GM10248 (cell line): ENCODE data around the gene IL20.

ENCODE experiments used
- CTCF ChIA-PET: fragments of 300-600 bp; sonication (Branson Sonifier 250); formaldehyde crosslinking; extraction: SDS; loops from one replicate; lab custom pipeline; 2021; ENCODE audit warnings: antibody characterized with exemption; lab: Yijun Ruan, JAX
- POLR2A ChIA-PET: fragments of 350-650 bp; sonication (Branson Sonifier 250); formaldehyde crosslinking; extraction: SDS; loops from one replicate; lab custom pipeline; 2020; ENCODE audit warnings: antibody characterized with exemption; lab: Yijun Ruan, JAX
- DNase-seq: peaks from one replicate; pipeline ENCODE4 v3.0.0; 2012; ENCODE audit errors: extremely low spot score
- TF ChIP-seq, protein P1 (sequence below): IDR thresholded peaks from 2 replicates; pipeline ENCODE4 v1.5.1; 2012; ENCODE audit warnings: mild to moderate bottlenecking, low read depth; ENCODE audit errors: extremely low read depth, missing control alignments, control extremely low read depth

Gene IL20

DNA sequence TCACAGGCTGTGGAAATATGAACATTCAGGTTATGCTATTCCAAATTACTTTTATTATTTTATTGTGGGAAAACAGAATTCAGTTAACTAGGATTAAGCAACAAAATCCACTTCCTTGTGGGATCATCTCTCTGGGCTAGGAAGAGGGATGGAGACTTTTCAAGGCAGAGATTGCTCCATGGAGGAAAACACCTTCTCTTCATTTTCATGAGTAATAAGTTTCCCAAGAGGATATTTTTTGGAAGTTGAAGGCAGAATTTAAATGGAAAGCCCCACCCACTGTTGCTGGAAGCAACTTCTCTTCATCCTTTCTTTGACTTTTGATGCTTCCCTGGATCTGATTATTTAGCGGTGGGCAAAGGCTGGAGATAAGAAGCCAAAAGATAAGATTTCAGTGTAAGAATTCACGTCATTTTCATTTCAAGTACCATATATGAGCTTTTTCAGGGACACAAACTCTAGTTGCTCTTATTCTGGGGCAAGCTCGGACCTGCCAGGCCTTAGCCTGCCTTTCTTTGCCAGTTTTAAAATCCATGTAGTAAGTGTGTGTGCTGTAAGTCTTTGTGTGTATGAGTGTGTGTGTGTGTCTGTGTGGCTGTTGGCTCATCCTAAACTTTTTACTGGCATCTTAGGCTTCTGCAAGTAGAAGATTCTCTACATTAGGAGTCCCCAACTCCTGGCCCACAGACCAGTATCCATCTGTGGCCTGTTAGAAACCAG lies 20.1 kb downstream of the IL20 start:
- POLR2A ChIA-PET = no interaction called here
- TF ChIP-seq, protein P1, sequence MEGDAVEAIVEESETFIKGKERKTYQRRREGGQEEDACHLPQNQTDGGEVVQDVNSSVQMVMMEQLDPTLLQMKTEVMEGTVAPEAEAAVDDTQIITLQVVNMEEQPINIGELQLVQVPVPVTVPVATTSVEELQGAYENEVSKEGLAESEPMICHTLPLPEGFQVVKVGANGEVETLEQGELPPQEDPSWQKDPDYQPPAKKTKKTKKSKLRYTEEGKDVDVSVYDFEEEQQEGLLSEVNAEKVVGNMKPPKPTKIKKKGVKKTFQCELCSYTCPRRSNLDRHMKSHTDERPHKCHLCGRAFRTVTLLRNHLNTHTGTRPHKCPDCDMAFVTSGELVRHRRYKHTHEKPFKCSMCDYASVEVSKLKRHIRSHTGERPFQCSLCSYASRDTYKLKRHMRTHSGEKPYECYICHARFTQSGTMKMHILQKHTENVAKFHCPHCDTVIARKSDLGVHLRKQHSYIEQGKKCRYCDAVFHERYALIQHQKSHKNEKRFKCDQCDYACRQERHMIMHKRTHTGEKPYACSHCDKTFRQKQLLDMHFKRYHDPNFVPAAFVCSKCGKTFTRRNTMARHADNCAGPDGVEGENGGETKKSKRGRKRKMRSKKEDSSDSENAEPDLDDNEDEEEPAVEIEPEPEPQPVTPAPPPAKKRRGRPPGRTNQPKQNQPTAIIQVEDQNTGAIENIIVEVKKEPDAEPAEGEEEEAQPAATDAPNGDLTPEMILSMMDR = no peak
- no peak for DNase-seq
- CTCF ChIA-PET = interaction anchor here (0.9 to 3.4 kb wide), 7 partner anchors 8 to 98 kb away, joined by 3 to 21 read pairs (median 5); partner anchors contain the start of genes FCMR and IL20

DNA sequence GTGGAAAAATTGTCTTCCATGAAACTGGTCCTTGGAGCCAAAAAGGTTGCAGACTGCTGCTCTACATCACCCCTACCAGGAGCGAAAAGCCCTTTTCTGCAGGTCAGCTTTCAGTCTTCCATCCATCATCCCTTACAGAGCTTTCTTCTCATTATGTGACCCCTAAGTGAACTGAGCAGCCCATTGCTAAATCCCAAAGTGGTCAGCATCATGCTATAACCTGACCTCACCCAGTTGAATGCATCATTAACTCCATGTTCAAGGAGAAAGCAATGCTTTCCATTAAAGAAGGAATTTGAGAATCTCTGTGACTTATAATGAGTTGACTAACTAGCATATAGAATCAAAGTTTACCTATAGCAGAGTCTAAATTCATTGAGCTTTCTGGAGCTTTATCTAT lies 21.4 kb downstream of the IL20 start:
- TF ChIP-seq, protein P1 = no peak
- ChIA-PET POLR2A (no interaction called here), CTCF (interaction anchor here (1.2 to 2.6 kb wide), 6 partner anchors 9 to 95 kb away, joined by 3 to 8 read pairs (median 4); no protein-coding TSS in a partner anchor)
- no peak for DNase-seq

DNA sequence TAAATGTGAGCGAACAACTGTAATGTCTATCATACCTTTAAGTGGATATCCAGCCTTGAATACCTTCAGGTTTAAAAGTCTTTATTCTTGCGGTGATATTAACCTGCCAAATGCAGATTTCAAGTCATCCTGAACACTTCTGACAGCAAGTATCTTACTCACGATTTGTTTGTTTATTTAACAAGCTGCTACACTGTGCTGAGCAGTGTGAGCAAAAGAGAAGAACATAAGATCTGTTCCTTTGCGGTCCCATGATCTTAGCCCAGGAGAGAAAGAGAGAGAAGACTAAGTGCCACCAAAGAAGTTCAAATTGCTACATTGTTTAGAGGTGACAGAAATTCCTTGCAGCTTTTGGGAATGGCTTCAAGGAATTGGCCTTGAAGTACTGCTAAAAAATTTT lies 22.3 kb downstream of the IL20 start:
- CTCF ChIA-PET = interaction anchor here (1.2 to 2.6 kb wide), 6 partner anchors 10 to 153 kb away, joined by 3 to 7 read pairs (median 4); no protein-coding TSS in a partner anchor
- POLR2A ChIA-PET = no interaction called here
- no peak for DNase-seq
- TF ChIP-seq, protein P1 = no peak

DNA sequence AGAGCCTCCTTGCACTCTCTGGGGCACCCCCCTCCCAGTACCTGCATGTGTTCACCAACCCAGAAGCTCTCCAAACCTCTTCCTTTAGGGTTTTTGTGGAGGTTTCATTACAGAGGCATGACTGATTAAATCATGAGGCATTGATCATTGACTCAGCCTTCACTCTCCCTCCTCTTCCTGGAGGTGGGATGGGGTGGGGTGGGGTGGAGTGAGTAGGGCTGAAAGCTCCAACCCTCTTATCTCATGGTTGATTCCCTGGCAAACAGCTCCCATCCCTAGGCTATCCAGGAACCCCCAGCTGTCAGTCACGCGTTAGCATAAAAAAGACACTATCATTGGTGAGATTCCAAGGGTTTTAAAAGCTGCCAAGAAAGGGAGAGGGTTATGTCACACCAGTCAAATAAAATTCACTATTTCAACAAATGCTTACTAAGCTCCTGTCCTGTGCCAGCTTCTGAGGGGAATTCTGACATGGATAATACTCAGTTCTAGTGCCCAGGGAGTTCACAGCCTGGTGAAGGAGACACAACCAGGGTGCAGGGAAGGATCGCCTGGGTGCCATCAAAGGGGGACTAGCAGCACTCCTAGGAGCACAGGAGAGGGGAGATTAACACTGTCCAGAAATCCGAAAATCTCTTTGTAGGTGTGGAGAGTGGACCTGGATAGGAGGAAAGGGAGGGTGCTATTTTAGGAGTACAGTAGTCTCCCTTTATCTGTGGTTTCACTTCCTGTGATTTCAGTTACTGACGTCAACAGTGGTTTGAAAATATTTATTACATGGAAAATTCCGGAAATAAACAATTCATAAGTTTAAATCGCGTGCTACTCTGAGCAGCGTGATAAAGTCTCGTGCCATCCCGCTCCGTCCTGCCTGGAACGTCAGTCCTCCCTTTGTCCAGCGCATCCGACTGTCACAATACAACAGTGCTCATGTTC lies 25.0 kb downstream of the IL20 start:
- TF ChIP-seq, protein P1 = no peak
- DNase-seq = no peak
- ChIA-PET POLR2A (interaction anchor here (0.6 kb wide), 1 partner anchor 31 kb away, joined by 4 read pairs; no protein-coding TSS in a partner anchor), CTCF (interaction anchor here (0.7 to 1.9 kb wide), 3 partner anchors 22 to 46 kb away, joined by 3 to 7 read pairs (median 3); partner anchors contain the start of gene IL20)

DNA sequence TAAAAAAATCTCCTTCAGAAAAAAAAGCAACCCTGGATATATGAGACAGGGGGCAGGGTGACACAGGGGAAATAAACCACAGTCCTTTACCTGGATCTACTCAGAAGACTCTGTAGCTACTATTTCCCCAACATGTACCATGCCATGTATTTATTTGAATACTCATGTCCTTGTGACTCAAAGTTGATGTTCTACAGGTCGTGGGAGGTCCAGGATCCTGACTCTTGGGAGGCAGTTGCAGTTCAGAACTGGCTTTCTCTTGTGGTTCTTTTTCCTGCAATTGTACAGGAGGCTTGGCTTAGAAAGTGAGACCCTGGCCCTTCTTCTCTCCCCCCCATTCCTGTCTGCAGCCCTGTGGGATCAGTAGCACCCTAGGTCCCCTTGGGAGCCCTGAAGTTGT lies 26.0 kb downstream of the IL20 start:
- no peak for DNase-seq
- ChIA-PET POLR2A (no interaction called here), CTCF (interaction anchor here (1.5 to 3.8 kb wide), 3 partner anchors 10 to 26 kb away, joined by 5 to 14 read pairs (median 7); partner anchors contain the start of gene IL20)
- TF ChIP-seq, protein P1 = no peak
